HepG2 (cell line): ENCODE results near the gene SERPINA6. TPM values are rescaled to one million over a fixed set of nuclear protein-coding genes. Genes with fewer than 3 reads are reported as not detected.
A peak's percentile ranks its signal among the peaks of the same experiment; 100 is the strongest.

ENCODE experiments used
- DNMT1 ChIP-seq: sonication (generic); formaldehyde crosslinking; IDR thresholded peaks from 2 replicates; pipeline ENCODE4 v1.5.1; 2020; ENCODE audit warnings: mild to moderate bottlenecking, missing genetic modification reagents
- ELF3 ChIP-seq: IDR thresholded peaks from 2 replicates; pipeline ENCODE4 v1.6.1; 2016; ENCODE audit warnings: missing genetic modification reagents, missing compliant biosample characterization
- GATAD2A ChIP-seq: IDR thresholded peaks from 2 replicates; pipeline ENCODE4 v1.6.1; 2016
- HNF4A ChIP-seq: sonication (generic); formaldehyde crosslinking; IDR thresholded peaks from 2 replicates; pipeline ENCODE4 v1.4.0; 2020; ENCODE audit warnings: missing genetic modification reagents
- IRF2 ChIP-seq: IDR thresholded peaks from 2 replicates; pipeline ENCODE4 v1.6.1; 2018; ENCODE audit warnings: missing genetic modification reagents, missing compliant biosample characterization
- MLXIP ChIP-seq: sonication (generic); formaldehyde crosslinking; IDR thresholded peaks from 2 replicates; pipeline ENCODE4 v1.9.0; 2021; ENCODE audit warnings: missing genetic modification reagents, borderline replicate concordance
- NFYC ChIP-seq: IDR thresholded peaks from 2 replicates; pipeline ENCODE4 v1.6.1; 2016; ENCODE audit warnings: missing genetic modification reagents, missing compliant biosample characterization
- TOPORS ChIP-seq: sonication (generic); formaldehyde crosslinking; IDR thresholded peaks from 2 replicates; pipeline ENCODE4 v1.8.0; 2023; ENCODE audit warnings: mild to moderate bottlenecking, missing genetic modification reagents
- ZNF10 ChIP-seq: sonication (generic); formaldehyde crosslinking; IDR thresholded peaks from 2 replicates; pipeline ENCODE4 v1.4.0; 2020; ENCODE audit warnings: mild to moderate bottlenecking, low read depth, missing genetic modification reagents, borderline replicate concordance
- ZNF3 ChIP-seq: IDR thresholded peaks from 2 replicates; pipeline ENCODE4 v1.7.0; 2017; ENCODE audit warnings: inconsistent platforms
- ZNF615 ChIP-seq: sonication (generic); formaldehyde crosslinking; IDR thresholded peaks from 2 replicates; pipeline ENCODE4 v1.5.0; 2020; ENCODE audit warnings: mild to moderate bottlenecking, missing genetic modification reagents, borderline replicate concordance
- polyA plus RNA-seq, 8 experiments: library from polyadenylated mRNA; depleted of rRNA in 3 of 8; stranded (reverse) in 7 of 8; unstranded in 1 of 8; fragments of >200 nt; fragmentation: Illumina TruSeq in 4 of 8; extraction: Trizol in 4 of 8; gene quantifications; 2 replicates each; pipeline versions ENCODE4 v1.2.1 to v1.2.3, GENCODE V29; 2011 to 2016; ENCODE audit warnings: low read depth in 4 of 8, missing spikeins in 1 of 8, mixed read lengths in 1 of 8; ENCODE audit not compliant: insufficient read depth in 1 of 8
- total RNA-seq, 5 experiments: library from RNA; depleted of rRNA; stranded (reverse); fragments of >200 nt; fragmentation: Illumina TruSeq; extraction: Trizol; gene quantifications; 2 replicates each; pipeline ENCODE4 v1.2.3, GENCODE V29; 2016; ENCODE audit warnings: low read depth in 1 of 5
- TF ChIP-seq, protein P1 (sequence below), 2 experiments: IDR thresholded peaks; 2 replicates each; pipeline ENCODE4 v1.6.1; 2011 to 2012; ENCODE audit warnings: low read length in 2 of 2, borderline replicate concordance in 1 of 2, low read depth in 1 of 2, mild to moderate bottlenecking in 1 of 2, moderate library complexity in 1 of 2
- TF ChIP-seq, protein P2 (sequence below): sonication (generic); formaldehyde crosslinking; IDR thresholded peaks from 2 replicates; pipeline ENCODE4 v1.4.0; 2020; ENCODE audit warnings: missing genetic modification reagents, mild to moderate bottlenecking, borderline replicate concordance
- TF ChIP-seq, protein P3 (sequence below): sonication (generic); formaldehyde crosslinking; IDR thresholded peaks from 2 replicates; pipeline ENCODE4 v1.9.0; 2021; ENCODE audit warnings: mild to moderate bottlenecking, missing genetic modification reagents

The SERPINA6 gene
- total and polyA plus RNA-seq, 2 of the 13 experiments (the other 11 are each of a cell fraction or from before 2014, with no cell fraction given), result 260 to 333 TPM

DNA sequence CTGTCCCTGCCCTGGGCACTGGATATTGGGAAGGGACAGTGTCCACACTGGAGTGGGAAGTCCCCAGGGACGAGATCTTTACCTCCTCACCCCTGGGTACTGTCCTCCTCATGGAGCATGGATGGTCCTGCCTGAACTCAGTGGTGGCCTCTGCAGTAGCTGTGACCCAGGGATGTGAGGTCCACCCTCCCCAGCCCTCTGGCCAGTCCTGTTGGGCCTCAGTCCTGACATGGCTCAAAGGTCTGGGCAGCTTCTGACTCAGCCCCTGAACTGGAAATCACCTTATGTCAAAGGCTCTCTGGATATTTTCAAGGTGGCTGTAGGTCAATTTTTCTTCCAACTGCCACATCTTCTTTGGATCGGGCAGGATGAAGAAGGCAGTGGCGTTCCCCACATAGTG lies 40.9 kb upstream of the SERPINA6 start (continued):
- TF ChIP-seq, protein P1, sequence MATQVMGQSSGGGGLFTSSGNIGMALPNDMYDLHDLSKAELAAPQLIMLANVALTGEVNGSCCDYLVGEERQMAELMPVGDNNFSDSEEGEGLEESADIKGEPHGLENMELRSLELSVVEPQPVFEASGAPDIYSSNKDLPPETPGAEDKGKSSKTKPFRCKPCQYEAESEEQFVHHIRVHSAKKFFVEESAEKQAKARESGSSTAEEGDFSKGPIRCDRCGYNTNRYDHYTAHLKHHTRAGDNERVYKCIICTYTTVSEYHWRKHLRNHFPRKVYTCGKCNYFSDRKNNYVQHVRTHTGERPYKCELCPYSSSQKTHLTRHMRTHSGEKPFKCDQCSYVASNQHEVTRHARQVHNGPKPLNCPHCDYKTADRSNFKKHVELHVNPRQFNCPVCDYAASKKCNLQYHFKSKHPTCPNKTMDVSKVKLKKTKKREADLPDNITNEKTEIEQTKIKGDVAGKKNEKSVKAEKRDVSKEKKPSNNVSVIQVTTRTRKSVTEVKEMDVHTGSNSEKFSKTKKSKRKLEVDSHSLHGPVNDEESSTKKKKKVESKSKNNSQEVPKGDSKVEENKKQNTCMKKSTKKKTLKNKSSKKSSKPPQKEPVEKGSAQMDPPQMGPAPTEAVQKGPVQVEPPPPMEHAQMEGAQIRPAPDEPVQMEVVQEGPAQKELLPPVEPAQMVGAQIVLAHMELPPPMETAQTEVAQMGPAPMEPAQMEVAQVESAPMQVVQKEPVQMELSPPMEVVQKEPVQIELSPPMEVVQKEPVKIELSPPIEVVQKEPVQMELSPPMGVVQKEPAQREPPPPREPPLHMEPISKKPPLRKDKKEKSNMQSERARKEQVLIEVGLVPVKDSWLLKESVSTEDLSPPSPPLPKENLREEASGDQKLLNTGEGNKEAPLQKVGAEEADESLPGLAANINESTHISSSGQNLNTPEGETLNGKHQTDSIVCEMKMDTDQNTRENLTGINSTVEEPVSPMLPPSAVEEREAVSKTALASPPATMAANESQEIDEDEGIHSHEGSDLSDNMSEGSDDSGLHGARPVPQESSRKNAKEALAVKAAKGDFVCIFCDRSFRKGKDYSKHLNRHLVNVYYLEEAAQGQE (IDR thresholded peaks at IDR 0.05; ENCODE audit: borderline replicate concordance in 1 of 2, low read depth in 1 of 2, low read length in 2 of 2), result no peak
- TF ChIP-seq, protein P2, sequence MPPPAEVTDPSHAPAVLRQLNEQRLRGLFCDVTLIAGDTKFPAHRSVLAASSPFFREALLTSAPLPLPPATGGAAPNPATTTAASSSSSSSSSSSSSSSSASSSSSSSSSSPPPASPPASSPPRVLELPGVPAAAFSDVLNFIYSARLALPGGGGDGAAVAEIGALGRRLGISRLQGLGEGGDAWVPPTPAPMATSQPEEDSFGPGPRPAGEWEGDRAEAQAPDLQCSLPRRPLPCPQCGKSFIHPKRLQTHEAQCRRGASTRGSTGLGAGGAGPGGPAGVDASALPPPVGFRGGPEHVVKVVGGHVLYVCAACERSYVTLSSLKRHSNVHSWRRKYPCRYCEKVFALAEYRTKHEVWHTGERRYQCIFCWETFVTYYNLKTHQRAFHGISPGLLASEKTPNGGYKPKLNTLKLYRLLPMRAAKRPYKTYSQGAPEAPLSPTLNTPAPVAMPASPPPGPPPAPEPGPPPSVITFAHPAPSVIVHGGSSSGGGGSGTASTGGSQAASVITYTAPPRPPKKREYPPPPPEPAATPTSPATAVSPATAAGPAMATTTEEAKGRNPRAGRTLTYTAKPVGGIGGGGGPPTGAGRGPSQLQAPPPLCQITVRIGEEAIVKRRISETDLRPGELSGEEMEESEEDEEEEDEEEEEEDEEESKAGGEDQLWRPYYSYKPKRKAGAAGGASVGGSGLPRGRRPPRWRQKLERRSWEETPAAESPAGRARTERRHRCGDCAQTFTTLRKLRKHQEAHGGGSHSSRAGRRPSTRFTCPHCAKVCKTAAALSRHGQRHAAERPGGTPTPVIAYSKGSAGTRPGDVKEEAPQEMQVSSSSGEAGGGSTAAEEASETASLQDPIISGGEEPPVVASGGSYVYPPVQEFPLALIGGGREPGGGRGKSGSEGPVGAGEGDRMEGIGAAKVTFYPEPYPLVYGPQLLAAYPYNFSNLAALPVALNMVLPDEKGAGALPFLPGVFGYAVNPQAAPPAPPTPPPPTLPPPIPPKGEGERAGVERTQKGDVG (CRISPR knock-in tag), result no peak
- TF ChIP-seq HNF4A (CRISPR knock-in tag) (peak; percentile 66; the same call in 1 of the 2 replicates), MLXIP (CRISPR knock-in tag) (no peak), ELF3 (CRISPR knock-in tag) (no peak), IRF2 (CRISPR knock-in tag) (no peak), ZNF615 (CRISPR knock-in tag) (no peak), ZNF3 (no peak), GATAD2A (CRISPR knock-in tag) (no peak), ZNF10 (CRISPR knock-in tag) (no peak), NFYC (no peak), TOPORS (CRISPR knock-in tag) (no peak), DNMT1 (no peak)
- TF ChIP-seq, protein P3, sequence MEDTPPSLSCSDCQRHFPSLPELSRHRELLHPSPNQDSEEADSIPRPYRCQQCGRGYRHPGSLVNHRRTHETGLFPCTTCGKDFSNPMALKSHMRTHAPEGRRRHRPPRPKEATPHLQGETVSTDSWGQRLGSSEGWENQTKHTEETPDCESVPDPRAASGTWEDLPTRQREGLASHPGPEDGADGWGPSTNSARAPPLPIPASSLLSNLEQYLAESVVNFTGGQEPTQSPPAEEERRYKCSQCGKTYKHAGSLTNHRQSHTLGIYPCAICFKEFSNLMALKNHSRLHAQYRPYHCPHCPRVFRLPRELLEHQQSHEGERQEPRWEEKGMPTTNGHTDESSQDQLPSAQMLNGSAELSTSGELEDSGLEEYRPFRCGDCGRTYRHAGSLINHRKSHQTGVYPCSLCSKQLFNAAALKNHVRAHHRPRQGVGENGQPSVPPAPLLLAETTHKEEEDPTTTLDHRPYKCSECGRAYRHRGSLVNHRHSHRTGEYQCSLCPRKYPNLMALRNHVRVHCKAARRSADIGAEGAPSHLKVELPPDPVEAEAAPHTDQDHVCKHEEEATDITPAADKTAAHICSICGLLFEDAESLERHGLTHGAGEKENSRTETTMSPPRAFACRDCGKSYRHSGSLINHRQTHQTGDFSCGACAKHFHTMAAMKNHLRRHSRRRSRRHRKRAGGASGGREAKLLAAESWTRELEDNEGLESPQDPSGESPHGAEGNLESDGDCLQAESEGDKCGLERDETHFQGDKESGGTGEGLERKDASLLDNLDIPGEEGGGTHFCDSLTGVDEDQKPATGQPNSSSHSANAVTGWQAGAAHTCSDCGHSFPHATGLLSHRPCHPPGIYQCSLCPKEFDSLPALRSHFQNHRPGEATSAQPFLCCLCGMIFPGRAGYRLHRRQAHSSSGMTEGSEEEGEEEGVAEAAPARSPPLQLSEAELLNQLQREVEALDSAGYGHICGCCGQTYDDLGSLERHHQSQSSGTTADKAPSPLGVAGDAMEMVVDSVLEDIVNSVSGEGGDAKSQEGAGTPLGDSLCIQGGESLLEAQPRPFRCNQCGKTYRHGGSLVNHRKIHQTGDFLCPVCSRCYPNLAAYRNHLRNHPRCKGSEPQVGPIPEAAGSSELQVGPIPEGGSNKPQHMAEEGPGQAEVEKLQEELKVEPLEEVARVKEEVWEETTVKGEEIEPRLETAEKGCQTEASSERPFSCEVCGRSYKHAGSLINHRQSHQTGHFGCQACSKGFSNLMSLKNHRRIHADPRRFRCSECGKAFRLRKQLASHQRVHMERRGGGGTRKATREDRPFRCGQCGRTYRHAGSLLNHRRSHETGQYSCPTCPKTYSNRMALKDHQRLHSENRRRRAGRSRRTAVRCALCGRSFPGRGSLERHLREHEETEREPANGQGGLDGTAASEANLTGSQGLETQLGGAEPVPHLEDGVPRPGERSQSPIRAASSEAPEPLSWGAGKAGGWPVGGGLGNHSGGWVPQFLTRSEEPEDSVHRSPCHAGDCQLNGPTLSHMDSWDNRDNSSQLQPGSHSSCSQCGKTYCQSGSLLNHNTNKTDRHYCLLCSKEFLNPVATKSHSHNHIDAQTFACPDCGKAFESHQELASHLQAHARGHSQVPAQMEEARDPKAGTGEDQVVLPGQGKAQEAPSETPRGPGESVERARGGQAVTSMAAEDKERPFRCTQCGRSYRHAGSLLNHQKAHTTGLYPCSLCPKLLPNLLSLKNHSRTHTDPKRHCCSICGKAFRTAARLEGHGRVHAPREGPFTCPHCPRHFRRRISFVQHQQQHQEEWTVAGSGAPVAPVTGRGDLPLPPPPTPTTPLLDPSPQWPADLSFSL (CRISPR knock-in tag), result no peak
